OCI-LY7 (cell line): ENCODE data around the gene ASB4. TPM values are rescaled to one million over a fixed set of nuclear protein-coding genes. Genes with fewer than 3 reads are reported as not detected.

Source experiments
- BruUV-seq: library from RNA; stranded (reverse); fragments of 400-500 nt; replicated peaks from 2 replicates; lab custom pipeline; 2021; lab: Mats Ljungman, UMichigan
- CTCF ChIA-PET: fragments of 300-600 bp; sonication (Branson Sonifier 250); formaldehyde crosslinking; loops from one replicate; lab custom pipeline; 2022; ENCODE audit warnings: antibody characterized with exemption; ENCODE audit not compliant: unreplicated experiment; lab: Charles Lee
- POLR2A ChIA-PET: fragments of 300-600 bp; sonication (Branson Sonifier 250); formaldehyde crosslinking; loops from one replicate; lab custom pipeline; 2022; ENCODE audit warnings: antibody characterized with exemption; lab: Charles Lee
- DNase-seq: peaks from one replicate; pipeline ENCODE4 v3.0.0-alpha.2; 2015; ENCODE audit warnings: low spot score
- H2AFZ ChIP-seq: fragments of 200-600 bp; sonication (generic), shearing (Covaris generic); 2 replicates; pipeline ENCODE4 v1.6.1; 2014; ENCODE audit warnings: mild to moderate bottlenecking, antibody characterized with exemption, low read length, moderate library complexity
- H3K27ac ChIP-seq: fragments of 200-600 bp; sonication (generic); 2 replicates; pipeline ENCODE4 v1.5.1; 2014; ENCODE audit warnings: mixed run types, low read depth, mild to moderate bottlenecking, moderate library complexity, low read length, inconsistent platforms; ENCODE audit not compliant: poor library complexity, severe bottlenecking
- H3K36me3 ChIP-seq: fragments of 200-600 bp; sonication (generic); 2 replicates; pipeline ENCODE4 v1.6.1; 2014; ENCODE audit warnings: mild to moderate bottlenecking, antibody characterized with exemption, low read length, moderate library complexity, mixed read lengths; ENCODE audit not compliant: insufficient read depth
- H3K4me1 ChIP-seq: fragments of 200-600 bp; sonication (generic); 2 replicates; pipeline ENCODE4 v1.5.1; 2014; ENCODE audit warnings: mild to moderate bottlenecking, low read length; ENCODE audit not compliant: insufficient read depth, poor library complexity, severe bottlenecking
- H3K4me2 ChIP-seq: fragments of 200-600 bp; sonication (generic); 2 replicates; pipeline ENCODE4 v1.6.1; 2014; ENCODE audit warnings: mild to moderate bottlenecking, low read length
- H3K4me3 ChIP-seq: fragments of 200-600 bp; sonication (generic); 2 replicates; pipeline ENCODE4 v1.5.1; 2014; ENCODE audit warnings: mild to moderate bottlenecking, low read depth, low read length; ENCODE audit not compliant: poor library complexity, severe bottlenecking
- H3K79me2 ChIP-seq: fragments of 200-600 bp; sonication (generic); 2 replicates; pipeline ENCODE4 v1.6.1; 2016; ENCODE audit warnings: low read depth, mild to moderate bottlenecking, low read length, moderate library complexity, mixed read lengths; ENCODE audit not compliant: insufficient read depth
- H3K9me2 ChIP-seq: fragments of 200-600 bp; sonication (generic); 2 replicates; pipeline ENCODE4 v1.6.1; 2016; ENCODE audit warnings: mild to moderate bottlenecking, low read length, mixed read lengths; ENCODE audit not compliant: insufficient read depth
- H3K9me3 ChIP-seq: fragments of 200-600 bp; sonication (generic); 2 replicates; pipeline ENCODE4 v1.6.1; 2014; ENCODE audit warnings: mild to moderate bottlenecking, mixed run types, low read length, mixed read lengths
- H4K20me1 ChIP-seq: fragments of 200-600 bp; sonication (generic); 2 replicates; pipeline ENCODE4 v1.6.1; 2014; ENCODE audit warnings: mild to moderate bottlenecking, antibody characterized with exemption, low read length, moderate library complexity, mixed read lengths; ENCODE audit not compliant: insufficient read depth
- EZH2phosphoT487 ChIP-seq: fragments of 200-600 bp; sonication (generic); IDR thresholded peaks from 2 replicates; pipeline ENCODE4 v1.6.1; 2018; ENCODE audit warnings: low read depth, borderline replicate concordance, mild to moderate bottlenecking, mixed run types, antibody characterized with exemption, low read length, moderate library complexity, mixed read lengths
- intact Hi-C: fragments of 100-400 bp; cut with micrococcal nuclease; formaldehyde crosslinking; loops from one replicate; pipeline ENCODE4 v1.10.0; 2022; ENCODE audit not compliant: unreplicated experiment
- total RNA-seq, 2 experiments: library from RNA; depleted of rRNA in 1 of 2; stranded (reverse); fragments of >200 nt in 1 of 2; shearing (Covaris generic) in 1 of 2; gene quantifications; 2 replicates each; pipeline ENCODE4 v1.2.3, GENCODE V29; 2014 to 2022
- TF ChIP-seq, protein P1 (sequence below): fragments of 200-600 bp; sonication (generic); conservative IDR thresholded peaks from 2 replicates; pipeline ENCODE4 v1.5.1; 2014; ENCODE audit warnings: mild to moderate bottlenecking, antibody characterized with exemption, low read length, moderate library complexity, mixed read lengths

The ASB4 gene
- total RNA-seq, 2 experiments from 2014 or later, result not detected

DNA sequence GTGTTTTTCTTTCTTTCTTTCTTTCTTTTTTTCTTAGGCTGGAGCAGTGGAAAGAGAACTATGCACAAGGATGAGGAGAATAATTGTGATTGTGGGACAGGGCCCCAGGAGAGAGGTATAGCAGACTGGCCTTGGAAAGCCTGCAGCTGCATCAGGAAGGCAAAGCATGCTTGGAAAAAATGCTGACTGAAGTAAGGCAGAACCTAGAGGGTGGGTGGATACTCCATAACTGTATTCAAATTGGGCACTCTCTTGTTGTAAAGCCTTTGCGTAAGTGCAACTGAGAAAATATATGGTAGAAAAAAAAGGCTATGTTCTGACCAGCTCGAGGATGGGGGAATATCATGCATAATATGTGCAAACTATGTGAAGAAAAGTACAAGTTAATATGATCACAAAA, 71.0 kb downstream of the ASB4 start:
- Histone ChIP-seq H3K4me3 (no peak overlapping the region), H2AFZ (no peak overlapping the region), H3K4me2 (no peak overlapping the region), H3K79me2 (no peaks in the 10 kb centered on the region), H3K36me3 (no peaks in the 10 kb centered on the region), H3K9me3 (no peaks in the 10 kb centered on the region), H3K4me1 (no peaks in the 10 kb centered on the region), H3K9me2 (no peaks in the 10 kb centered on the region), H3K27ac (no peak overlapping the region), H4K20me1 (no peaks in the 10 kb centered on the region)
- BruUV-seq, result no TSS peak
- ChIA-PET CTCF (no interaction called here), POLR2A (no interaction called here)
- intact Hi-C loops, result no loop called here
- no peak for DNase-seq
- TF ChIP-seq, protein P1, sequence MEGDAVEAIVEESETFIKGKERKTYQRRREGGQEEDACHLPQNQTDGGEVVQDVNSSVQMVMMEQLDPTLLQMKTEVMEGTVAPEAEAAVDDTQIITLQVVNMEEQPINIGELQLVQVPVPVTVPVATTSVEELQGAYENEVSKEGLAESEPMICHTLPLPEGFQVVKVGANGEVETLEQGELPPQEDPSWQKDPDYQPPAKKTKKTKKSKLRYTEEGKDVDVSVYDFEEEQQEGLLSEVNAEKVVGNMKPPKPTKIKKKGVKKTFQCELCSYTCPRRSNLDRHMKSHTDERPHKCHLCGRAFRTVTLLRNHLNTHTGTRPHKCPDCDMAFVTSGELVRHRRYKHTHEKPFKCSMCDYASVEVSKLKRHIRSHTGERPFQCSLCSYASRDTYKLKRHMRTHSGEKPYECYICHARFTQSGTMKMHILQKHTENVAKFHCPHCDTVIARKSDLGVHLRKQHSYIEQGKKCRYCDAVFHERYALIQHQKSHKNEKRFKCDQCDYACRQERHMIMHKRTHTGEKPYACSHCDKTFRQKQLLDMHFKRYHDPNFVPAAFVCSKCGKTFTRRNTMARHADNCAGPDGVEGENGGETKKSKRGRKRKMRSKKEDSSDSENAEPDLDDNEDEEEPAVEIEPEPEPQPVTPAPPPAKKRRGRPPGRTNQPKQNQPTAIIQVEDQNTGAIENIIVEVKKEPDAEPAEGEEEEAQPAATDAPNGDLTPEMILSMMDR, result no peak
- TF ChIP-seq EZH2phosphoT487, result no peak

DNA sequence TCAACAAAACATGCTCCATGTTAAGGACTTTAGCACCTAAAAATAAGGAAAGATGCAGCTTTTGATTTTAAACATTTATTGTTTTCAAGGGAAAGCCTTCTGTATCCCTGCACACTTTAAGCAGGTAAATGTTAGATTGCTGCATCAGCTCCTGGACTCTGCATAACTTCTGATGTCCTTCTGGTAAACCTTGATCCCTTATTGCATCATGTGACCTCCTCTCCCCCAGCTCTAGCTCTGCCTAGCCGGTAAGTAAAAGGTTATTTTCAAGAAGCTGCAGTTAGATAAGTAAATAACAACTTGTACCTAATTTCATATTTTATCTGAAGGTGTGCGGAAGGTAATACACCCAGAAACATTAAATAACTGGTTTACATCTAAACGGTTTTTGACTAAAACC, 73.1 kb downstream of the ASB4 start:
- Histone ChIP-seq H3K79me2 (no peaks in the 10 kb centered on the region), H3K4me1 (no peaks in the 10 kb centered on the region), H3K36me3 (no peaks in the 10 kb centered on the region), H3K9me3 (no peaks in the 10 kb centered on the region), H2AFZ (no peak overlapping the region), H3K4me2 (no peak overlapping the region), H3K4me3 (no peak overlapping the region), H4K20me1 (no peaks in the 10 kb centered on the region), H3K27ac (no peak overlapping the region), H3K9me2 (no peaks in the 10 kb centered on the region)
- intact Hi-C loops, result no loop called here
- TF ChIP-seq EZH2phosphoT487, result no peak
- TF ChIP-seq, protein P1, result no peak
- DNase-seq, result no peak
- ChIA-PET CTCF (no interaction called here), POLR2A (no interaction called here)
- no TSS peak for BruUV-seq

DNA sequence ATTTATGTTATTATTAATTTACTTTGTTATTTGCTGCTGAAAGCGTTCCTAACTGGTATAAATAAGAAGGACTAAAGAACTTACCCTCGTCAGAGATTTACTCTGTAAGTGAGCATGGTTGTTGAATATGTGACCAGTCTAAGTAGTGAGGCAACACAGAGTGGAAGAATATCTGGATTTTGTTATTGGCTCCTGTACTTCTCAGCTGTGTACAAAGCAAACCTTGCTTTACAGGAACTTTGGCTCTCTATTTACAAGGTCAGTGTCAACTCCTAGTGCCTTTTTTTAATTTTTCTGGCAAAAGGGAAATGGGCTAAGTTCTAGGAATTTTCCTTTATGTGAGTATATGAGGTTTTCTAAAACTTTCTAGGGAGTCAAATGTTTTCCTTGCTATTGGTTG, 74.9 kb downstream of the ASB4 start:
- Histone ChIP-seq H3K9me2 (no peaks in the 10 kb centered on the region), H3K36me3 (no peaks in the 10 kb centered on the region), H3K4me1 (no peaks in the 10 kb centered on the region), H2AFZ (no peak overlapping the region), H3K9me3 (no peaks in the 10 kb centered on the region), H3K4me3 (no peak overlapping the region), H3K4me2 (no peak overlapping the region), H3K27ac (no peak overlapping the region), H3K79me2 (no peaks in the 10 kb centered on the region), H4K20me1 (no peaks in the 10 kb centered on the region)
- ChIA-PET POLR2A (no interaction called here), CTCF (no interaction called here)
- no peak for TF ChIP-seq EZH2phosphoT487
- TF ChIP-seq, protein P1, result no peak
- BruUV-seq, result no TSS peak
- no peak for DNase-seq
- intact Hi-C loops, result no loop called here
